Retinal pigment epithelial cell (primary cell): ENCODE results near the gene ENTR1.

Experiments
- DNase-seq: peaks from one replicate; pipeline ENCODE4 v3.0.0-alpha.2; 2010; ENCODE audit warnings: low read depth
- H3K4me3 ChIP-seq: 2 replicates; pipeline ENCODE4 v1.5.1; 2011; ENCODE audit warnings: mild to moderate bottlenecking, low read length, control low read depth, moderate library complexity
- CTCF ChIP-seq: conservative IDR thresholded peaks from 2 replicates; pipeline ENCODE4 v1.5.1; 2011; ENCODE audit warnings: low read depth, low read length, control low read depth, inconsistent platforms

The ENTR1 gene

GRCh38 chr9:136424750-136425362 is 14.4 kb upstream of the ENTR1 start:
- DNase-seq, result no peak
- no peak for TF ChIP-seq CTCF
- no peak overlapping the region for H3K4me3 ChIP-seq

GRCh38 chr9:136423432-136424146 is 13.2 kb upstream of the ENTR1 start:
- no peak for DNase-seq
- H3K4me3 ChIP-seq, result no peak overlapping the region
- TF ChIP-seq CTCF, result no peak

GRCh38 chr9:136422876-136423275 is 12.5 kb upstream of the ENTR1 start:
- H3K4me3 ChIP-seq, result no peak overlapping the region
- TF ChIP-seq CTCF, result no peak
- DNase-seq, result no peak

- no peak for DNase-seq
- no peak overlapping the region for H3K4me3 ChIP-seq
- no peak for TF ChIP-seq CTCF
Measured at GRCh38 chr9:136421791-136422190, 11.4 kb upstream of the ENTR1 start.

GRCh38 chr9:136419092-136419420 is 8.6 kb upstream of the ENTR1 start:
- no peak for TF ChIP-seq CTCF
- no peak overlapping the region for H3K4me3 ChIP-seq
- no peak for DNase-seq

- H3K4me3 ChIP-seq, result no peak overlapping the region
- DNase-seq, result no peak
- TF ChIP-seq CTCF, result no peak
Measured at GRCh38 chr9:136418182-136419091, 8.0 kb upstream of the ENTR1 start.
